SH-SY5Y (cell line): Measurements from ENCODE around the gene PAPSS2.

Source experiments
- GATA2 ChIP-seq: IDR thresholded peaks from 2 replicates; pipeline ENCODE4 v1.6.1; 2011; ENCODE audit warnings: mild to moderate bottlenecking, low read depth, low read length
- GATA3 ChIP-seq: IDR thresholded peaks from 2 replicates; pipeline ENCODE4 v1.6.1; 2011; ENCODE audit warnings: low read depth, mild to moderate bottlenecking, low read length, moderate library complexity

GRCh38 chr10:87734987-87735827 lies 75.5 kb downstream of the PAPSS2 start:
- TF ChIP-seq GATA2 (no peak), GATA3 (no peak)
